OCI-LY1 (cell line): ENCODE results near the gene RSPRY1.

ENCODE experiments used
- CTCF ChIP-seq: fragments of 200-600 bp; sonication (generic), shearing (Covaris generic); IDR thresholded peaks from 2 replicates; pipeline ENCODE4 v1.5.1; 2017; ENCODE audit warnings: mild to moderate bottlenecking, antibody characterized with exemption, low read length, moderate library complexity, mixed read lengths
- EZH2 ChIP-seq: fragments of 200-600 bp; sonication (generic), shearing (Covaris generic); IDR thresholded peaks from 2 replicates; pipeline ENCODE4 v1.8.0; 2017; ENCODE audit warnings: borderline replicate concordance, mixed run types, mild to moderate bottlenecking, antibody characterized with exemption, low read length, moderate library complexity, mixed read lengths

DNA sequence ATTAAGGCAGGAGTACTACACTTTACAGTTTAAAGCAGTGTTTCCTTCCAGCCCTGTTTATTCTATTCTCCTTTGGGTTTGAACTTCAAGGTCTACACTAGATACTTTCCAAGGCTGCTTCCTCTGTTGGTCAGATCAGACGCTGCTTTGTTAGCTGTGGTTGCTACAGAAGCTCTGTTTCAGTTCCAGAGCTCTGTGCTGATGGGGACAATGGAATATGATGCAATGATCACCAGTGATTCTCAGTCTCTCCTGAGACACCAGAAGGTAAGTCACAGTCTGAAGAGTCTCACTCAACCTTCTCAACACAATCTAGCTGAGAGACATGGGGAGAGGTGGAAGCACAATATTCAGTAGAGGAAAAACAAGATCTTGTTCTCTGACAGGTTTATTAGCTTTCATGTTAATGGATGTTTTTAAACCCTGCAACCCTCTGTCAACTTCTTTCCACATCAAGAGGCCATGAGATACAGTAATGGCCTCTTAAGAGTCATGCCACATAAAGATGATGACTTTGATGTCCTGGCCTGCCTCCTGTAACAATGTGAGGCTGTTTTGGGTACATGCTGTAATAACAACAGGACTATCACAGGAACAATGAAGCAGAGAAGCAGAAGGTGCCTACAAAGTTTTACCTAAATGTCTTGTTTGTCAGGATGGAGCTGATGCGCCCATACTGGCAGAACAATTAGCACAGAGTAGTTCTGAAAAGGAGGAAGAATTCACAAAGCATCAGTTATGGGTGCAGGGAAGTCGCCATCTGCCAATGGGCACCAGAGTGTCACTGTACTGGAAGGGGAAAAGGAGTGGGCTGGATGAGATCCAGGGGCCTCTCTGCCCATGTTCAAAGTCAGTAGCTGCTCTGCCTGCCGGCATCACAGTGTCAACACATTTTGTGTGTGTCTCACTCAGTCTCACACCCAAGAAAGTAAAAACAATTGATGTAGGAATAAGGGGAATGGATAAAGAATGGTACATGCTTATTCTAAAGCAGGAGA lies 33.7 kb upstream of the RSPRY1 start:
- no peak for TF ChIP-seq CTCF
- no peak for TF ChIP-seq EZH2
